ENCODE results near the gene POLG2.

DNA sequence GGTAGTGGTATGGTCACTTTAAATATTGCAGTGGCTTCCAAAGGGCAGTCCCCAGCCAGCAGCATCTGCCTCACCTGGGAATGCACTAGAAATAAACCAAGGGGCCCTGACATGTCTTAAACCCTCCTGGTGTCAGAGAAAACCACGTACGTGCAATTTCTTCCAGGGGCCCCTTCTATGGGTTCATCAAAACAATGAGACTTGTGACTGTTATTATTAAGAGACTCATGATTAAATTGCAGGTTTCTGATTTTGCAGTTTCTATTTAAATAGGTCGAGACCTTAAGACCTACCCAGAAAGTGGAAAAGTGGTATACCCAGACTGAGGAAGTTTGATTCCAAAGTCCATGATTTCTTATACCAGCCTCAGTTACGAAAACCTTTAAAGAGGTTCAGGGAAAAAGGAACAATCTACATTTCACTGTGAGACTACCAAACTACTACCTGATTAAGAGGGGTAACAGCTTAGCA is 746 bp upstream of the POLG2 start:
- TF ChIP-seq CTCF (conservative IDR thresholded peaks at IDR 0.05 in 1 of 2, IDR thresholded peaks at IDR 0.05 in 1 of 2; ENCODE audit: extremely low read depth in 1 of 2, insufficient read depth in 1 of 2, low read depth in 1 of 2, low read length in 2 of 2) (no peak), EZH2 (IDR thresholded peaks at IDR 0.05; ENCODE audit: borderline replicate concordance, low read length) (no peak)
